ENCODE measurements around the gene EXOSC2. TPM values are rescaled to one million over a fixed set of nuclear protein-coding genes. Genes with fewer than 3 reads are reported as not detected.

Gene EXOSC2
- 26.5 and 29.7 TPM in 2 replicates for total RNA-seq (2014; rRNA removed; shearing (Covaris generic))

DNA sequence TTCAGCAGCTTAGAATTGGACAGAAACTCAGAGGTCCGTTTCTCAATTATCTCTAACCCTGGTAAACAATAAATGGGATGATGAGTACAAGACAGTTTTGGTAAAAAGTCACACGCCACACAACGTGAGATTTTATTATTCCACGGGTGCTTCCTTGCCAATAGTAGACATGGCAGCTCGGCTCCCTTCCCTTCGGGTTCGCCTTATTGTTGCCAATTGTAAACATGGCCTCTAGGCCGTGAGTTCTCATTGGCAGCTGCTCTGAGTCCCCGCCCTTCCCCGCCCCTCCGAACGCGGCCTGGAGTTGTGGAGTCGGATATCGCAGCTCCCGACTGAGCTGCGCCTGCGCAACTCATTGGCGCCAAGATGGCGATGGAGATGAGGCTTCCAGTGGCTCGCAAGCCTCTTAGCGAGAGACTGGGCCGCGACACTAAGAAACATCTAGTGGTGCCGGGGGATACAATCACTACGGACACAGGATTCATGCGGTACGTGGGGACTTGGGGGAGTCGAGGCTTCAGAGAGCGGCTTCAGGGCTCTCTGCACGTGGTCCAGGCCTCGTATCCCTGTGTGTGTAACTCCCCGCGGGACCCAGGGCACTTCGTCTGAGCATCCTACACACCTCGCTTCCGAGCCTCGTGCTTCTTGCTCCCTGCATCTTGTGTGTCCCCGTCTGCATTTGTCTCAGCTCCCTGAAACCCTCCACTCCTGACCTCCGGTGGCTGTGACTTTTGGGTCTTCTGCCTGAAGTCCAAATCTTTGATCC lies at the start of gene EXOSC2:
EXOSC2 (plus strand) TSS at position 355 of the 766 bp plus-strand sequence; CDS start at position 367, 12 bp downstream.
- DNase-seq (ENCODE audit: low spot score), result peak; percentile 97

DNA sequence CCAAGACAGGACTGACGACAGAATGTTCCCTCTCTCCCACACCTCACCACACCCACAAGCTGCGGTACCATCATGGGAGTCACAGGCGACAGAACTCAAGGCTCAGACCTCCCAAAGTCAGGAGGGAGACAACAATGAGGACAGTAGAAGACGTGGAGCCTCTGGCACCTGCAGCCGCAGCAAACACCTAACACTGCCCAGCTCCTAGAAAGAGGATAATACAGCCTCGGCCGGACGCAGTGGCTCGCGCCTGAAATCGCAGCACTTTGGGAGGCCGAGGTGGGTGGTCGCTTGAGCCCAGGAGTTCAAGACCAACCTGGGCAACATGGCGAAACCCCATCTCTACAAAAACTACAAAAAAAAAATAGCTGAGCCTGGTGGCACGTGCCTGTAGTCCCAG lies 42.4 kb upstream of the EXOSC2 start:
- no peak for DNase-seq (ENCODE audit: low spot score)

- no peak for DNase-seq (ENCODE audit: low spot score)
Observed at GRCh38 chr9:130651752-130652151, 41.8 kb upstream of the EXOSC2 start.

- DNase-seq (ENCODE audit: low spot score), result no peak
Observed at GRCh38 chr9:130654879-130655278, 38.7 kb upstream of the EXOSC2 start.

GRCh38 chr9:130658893-130659698 lies 34.5 kb upstream of the EXOSC2 start:
- no peak for DNase-seq (ENCODE audit: low spot score)

DNA sequence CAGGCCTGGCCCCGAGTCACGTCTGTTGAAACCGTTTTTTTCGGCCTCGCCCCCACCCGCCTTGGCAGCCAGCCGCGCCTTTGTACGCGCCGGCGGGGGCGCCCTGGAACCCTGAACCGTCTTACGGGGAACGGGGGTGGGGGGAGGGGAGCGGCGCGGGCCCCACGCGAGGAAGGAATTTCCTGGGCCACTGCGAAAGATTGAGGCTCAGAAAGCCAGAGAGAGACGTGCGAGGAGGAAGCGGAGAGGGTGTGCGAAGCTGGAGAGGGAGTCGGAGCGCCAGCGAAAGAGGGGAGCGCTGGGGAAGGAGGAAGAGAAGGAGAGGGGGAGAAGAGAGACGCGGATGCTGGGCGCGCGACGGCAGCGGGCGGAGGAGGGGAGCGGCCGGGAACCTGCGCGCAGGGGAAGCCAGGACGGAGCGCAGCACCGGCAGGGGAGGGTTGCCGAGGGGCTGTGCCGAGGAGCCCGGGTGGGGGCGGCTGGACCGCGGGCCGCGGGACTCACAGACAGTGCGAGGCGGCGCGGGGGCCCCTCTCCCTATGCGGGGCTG lies 33.8 kb upstream of the EXOSC2 start:
- no peak for DNase-seq (ENCODE audit: low spot score)

DNA sequence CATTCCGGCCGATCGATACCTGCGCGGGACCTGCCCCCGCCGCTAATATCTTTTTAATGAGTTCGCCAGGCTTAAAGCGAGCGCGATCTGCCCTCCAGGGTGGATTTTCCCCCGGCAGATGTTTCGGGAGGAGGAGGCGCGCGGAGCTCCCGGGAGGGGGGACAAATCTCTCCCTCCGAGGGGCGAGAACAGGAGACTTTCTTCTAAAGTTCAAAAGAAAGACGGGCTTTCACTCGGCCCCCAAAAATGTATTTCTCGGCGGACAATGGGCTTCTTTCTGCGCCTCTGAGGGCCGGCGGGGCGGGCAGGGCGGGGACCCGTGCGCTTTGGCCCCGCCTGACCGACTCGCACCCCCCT lies 33.3 kb upstream of the EXOSC2 start:
- no peak for DNase-seq (ENCODE audit: low spot score)

GRCh38 chr9:130660683-130661450 lies 32.7 kb upstream of the EXOSC2 start:
- DNase-seq (ENCODE audit: low spot score), result no peak

DNA sequence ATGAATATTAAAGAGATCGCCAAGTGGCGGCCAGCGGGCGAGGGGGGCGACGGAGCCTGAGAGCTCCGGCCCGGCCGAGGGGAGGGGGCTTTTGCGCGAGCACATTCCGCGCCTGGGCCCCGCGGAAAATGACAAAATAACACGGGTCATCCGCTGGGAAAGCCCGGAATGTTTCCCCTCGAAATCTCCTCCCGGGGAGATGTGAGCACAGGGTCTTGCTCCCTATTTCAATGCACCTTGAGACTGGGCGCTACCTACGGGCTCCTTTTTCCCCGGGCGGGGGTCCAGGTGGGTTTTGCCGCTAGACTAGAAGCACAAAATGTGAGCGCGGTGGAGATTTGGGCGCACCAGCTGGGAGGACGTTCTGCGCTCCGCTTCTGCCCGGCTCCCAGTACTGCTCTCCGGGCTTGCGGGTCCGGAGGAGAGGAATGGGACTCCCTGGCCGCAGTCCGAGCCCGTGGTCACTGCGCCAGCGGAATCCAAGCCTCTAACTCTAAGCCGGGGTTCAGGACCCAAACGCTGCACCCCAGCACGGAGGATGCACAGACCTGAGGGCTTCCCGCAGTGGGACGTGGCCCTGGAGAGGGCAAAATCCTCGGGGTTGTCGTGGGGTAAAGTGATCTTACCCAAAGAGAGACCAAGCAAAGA lies 32.0 kb upstream of the EXOSC2 start:
- DNase-seq (ENCODE audit: low spot score), result no peak

- DNase-seq (ENCODE audit: low spot score), result no peak
Observed at GRCh38 chr9:130662099-130662969, 31.2 kb upstream of the EXOSC2 start.

GRCh38 chr9:130662970-130663257 lies 30.7 kb upstream of the EXOSC2 start:
- DNase-seq (ENCODE audit: low spot score), result no peak

GRCh38 chr9:130663258-130663976 lies 30.2 kb upstream of the EXOSC2 start:
- no peak for DNase-seq (ENCODE audit: low spot score)

- DNase-seq (ENCODE audit: low spot score), result no peak
Observed at GRCh38 chr9:130663977-130664250, 29.7 kb upstream of the EXOSC2 start.

- DNase-seq (ENCODE audit: low spot score), result no peak
Observed at GRCh38 chr9:130664251-130665028, 29.1 kb upstream of the EXOSC2 start, which contains the start of gene PRDM12. Gene PRDM12, plus strand, starts transcription at chr9:130664594. Its CDS starts 60 bp downstream, at chr9:130664654.

DNA sequence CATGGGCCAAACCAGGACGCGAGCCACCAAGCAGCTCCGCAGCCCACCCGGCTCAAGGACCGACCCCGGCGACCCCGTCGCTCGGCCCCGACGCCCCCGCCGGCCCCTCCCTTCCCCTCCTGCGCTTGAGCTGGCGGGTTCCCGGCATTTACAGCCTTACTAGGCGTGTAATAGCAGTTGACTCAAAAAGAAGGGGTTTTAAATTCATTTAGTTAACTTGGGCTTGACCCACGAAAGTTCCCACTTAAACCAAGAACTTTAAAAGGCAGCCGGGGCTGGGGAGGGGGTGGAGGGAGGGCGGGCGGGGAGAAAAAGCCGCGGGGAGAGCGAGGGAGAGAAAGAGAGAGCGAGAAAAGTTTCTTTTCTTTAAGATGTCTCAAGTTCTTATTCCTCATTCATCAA lies 28.6 kb upstream of the EXOSC2 start:
- DNase-seq (ENCODE audit: low spot score), result no peak

GRCh38 chr9:130665431-130666392 lies 27.9 kb upstream of the EXOSC2 start:
- DNase-seq (ENCODE audit: low spot score), result no peak

DNA sequence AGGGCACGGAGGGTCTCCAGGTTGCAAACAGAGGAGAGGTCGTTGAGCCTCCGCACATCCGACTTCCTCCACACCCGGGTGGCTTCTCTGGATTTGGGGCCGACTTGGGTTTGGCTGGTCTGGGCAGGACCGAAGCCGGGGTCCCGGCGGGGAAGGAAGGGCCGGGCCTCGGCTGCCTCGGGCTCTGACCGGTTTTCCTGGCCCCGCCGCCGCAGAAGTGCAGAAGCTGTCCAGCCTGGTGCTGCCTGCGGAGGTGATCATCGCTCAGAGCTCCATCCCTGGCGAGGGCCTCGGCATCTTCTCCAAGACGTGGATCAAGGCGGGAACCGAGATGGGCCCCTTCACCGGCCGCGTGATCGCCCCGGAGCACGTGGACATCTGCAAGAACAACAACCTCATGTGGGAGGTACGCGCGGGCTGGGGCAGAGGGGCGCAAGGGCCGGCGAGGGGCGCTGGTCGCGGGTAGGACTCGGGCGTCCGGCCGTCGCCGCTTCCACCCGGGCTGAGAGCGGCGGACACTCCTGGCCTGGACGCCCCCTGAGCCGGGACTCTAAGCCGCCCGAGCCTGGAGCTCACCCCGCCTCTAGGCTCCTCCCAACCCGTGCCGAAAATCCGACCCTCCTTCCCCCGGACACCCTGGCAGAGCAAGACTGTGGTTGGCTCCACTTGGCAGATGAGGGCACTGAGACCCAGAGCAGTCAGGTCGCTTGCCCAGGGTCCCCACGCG lies 27.0 kb upstream of the EXOSC2 start:
- DNase-seq (ENCODE audit: low spot score), result no peak

DNA sequence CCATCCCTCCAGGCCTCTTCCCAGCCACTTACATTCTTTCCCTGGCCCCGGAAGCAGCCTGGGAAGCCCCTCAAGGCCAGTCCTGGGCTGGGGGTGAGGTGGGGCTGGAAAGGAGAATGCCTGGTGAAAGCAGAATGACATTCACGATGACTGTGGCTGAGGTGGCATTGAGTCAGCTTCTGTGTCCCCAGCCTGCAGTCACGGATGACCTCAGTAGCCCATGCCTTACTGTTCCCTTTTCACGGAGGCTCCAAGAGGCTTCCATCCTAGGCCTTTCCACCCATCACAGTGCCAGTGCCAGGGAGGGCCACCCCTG lies 26.5 kb upstream of the EXOSC2 start:
- no peak for DNase-seq (ENCODE audit: low spot score)

All from HT-29 (cell line).